ENCODE measurements around the gene ZNF487.
"Not testable (repeated sequence)": the region's sequence is repeated elsewhere in the genome, so short reads cannot be mapped to it uniquely, and the experiment has no call there.

Gene ZNF487

DNA sequence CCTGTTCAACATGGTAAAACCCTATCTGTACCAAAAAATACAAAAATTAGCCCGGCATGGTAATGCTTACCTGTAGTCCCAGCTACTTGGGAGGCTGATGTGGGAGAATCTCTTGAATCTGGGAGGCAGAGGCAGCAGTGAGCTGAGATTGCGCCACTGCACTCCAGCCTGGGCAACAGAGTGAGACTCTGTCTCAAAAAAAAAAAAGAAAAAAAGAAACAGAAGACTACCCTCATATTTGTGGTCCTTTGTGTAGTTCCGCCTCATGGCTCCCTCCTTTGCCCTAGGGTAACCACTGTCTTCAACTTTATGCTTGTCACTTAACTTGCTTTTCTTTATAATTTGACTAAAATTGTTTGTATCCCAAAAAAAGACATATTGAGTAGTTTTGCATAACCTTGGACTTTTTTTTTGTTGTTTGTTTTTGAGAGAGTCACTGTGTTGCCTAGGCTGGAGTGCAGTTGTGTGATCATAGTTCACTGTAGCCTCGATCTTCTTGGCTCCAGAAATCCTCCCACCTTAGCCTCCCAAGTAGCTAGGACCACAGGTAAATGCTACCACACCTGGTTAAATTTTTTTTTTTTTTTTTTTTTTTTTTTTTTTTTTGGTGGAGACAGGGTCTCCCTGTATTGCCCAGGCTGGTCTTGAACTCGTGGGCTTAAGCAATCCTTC, 3.7 kb downstream of the ZNF487 start:
- DNase-seq = no peak

DNA sequence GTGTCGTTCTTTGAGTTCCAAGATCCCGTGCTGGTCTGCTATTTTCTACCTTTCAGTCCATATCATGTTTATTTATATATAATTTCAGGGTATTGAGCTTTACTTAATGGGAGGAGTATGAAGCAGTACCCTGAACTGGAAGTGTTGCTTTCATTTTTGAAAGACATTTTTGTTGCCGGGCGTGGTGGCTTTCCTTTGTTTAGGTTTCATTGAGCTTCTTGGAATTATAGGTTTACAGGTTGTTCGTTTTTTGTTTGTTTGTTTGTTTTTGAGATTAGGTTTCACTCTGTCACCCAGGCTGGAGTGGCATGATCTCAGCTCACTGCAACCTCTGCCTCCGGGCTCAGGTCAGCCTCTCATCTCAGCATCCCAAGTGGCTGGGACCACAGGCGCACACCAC, 7.4 kb downstream of the ZNF487 start:
- DNase-seq = no peak

DNA sequence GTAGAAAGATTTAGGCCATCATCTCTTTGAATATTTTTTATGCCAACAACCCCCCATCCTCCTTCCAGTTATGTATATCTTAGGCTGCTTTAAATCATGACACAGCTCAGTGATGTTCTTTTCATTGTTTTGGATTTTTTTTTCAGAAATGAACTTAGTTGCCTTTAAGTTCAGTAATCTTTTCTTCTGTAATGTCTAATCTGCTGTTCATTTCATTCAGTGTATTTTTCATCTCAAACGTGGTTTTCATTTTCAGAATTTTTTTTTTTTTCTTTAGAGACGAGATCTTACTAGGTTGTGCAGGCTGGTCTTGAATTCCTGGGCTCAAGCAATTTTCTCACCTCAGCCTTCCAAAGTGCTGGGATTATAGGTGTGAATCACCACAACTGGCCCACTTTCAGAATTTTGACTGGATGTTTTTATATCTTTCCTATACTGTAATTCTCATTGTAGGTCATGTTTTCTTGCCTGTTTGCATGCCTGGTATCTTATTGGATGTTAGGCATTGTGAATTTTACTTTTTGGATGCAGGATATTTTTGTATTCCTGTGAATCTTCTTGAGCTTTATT, 8.1 kb downstream of the ZNF487 start:
- no peak for DNase-seq

DNA sequence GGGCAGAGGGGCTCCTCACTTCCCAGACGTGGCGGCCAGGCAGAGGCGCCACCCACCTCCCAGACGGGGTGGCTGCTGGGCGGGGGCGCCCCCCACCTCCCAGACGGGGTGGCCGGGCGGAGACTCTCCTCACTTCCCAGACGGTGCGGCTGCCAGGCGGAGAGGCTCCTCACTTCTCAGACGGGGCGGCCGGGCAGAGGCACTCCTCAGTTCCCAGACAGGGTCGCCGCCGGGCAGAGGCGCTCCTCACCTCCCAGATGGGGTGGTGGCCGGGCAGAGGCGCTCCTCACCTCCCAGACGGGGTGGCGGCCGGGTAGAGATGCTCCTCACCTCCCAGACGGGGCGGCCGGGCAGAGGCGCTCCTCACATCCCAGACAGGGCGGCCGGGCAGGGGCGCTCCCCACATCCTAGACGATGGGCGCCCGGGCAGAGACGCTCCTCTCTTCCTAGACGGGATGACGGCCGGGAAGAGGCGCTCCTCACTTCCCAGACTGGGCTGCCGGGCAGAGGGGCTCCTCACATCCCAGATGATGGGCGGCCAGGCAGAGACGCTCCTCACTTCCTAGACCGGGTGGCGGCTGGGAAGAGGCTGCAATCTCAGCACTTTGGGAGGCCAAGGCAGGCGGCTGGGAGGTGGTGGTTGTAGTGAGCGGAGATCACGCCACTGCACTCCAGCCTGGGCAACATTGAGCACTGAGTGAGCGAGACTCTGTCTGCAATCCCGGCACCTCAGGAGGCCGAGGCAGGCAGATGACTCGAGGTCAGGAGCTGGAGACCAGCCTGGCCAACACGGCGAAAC, 9.5 kb downstream of the ZNF487 start:
- DNase-seq = not testable (repeated sequence)

DNA sequence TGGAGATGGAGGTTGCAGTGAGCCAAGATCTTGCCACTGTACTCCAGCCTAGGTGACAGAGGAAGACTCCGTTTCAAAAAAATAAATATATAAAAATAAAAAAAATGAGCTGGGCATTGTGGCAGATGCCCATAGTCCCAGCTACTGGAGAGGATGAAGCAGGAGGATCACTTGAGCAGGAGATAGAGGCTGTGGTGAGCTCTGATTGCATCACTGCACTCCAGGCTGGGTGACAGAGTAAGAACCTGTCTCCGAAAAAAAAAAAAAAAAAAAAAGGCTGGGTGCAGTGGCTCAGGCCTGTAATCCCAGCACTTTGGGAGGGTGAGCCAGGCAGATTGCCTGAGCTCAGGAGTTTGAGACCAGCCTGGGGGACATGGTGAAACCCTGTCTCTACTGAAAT, 11.8 kb downstream of the ZNF487 start:
- no peak for DNase-seq

DNA sequence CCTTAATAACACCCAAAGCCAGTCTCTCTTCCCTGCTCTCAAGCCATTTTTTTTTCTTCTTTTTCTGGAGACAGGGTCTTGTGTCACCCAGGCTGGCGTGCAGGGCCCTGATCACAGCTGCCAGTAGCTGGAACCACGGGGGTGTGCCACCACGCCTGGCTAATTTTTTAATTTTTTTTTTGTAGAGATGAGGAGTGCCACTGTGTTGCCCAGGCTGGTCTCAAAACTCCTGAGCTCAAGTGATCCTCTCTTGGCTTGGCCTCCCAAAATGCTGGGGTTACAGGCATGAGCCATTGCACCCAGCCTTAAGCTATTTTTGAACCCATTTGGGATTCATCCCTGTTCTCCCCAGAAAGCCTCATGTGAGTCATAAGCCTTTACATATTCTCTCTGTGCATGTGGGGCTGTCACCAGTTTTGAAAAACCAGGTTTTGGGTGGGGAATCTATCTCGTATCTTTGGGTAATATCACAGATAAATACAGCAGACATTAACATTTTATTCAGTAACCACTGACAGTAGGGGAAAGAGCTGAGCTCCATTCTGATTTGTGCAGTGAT, 15.5 kb downstream of the ZNF487 start:
- DNase-seq = no peak

DNA sequence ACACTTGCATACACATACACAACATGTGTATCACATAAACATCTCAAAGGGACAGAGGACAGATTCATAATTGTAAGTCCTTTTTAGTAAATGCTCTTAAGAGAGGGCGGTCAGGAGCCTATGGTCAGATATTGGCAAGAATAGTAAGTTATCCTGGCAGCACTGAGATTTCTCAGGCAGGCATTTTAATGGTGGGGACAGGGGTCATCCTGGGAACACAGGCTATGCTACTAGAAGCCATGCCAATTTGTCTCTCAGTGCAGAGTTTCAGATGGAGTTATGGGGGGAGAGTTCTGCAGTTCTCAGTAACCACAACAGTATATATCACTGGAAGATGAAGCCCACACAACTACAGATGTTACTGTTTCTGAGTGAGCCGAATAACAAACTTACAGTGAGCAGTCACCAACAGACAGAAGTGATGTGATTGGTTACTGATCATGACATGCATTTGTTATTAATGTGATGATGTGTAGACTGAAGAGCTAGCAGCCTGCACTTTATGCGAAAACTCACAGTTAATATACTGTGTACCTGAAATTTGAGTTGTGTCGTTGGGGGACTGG, 16.4 kb downstream of the ZNF487 start:
- no peak for DNase-seq

DNA sequence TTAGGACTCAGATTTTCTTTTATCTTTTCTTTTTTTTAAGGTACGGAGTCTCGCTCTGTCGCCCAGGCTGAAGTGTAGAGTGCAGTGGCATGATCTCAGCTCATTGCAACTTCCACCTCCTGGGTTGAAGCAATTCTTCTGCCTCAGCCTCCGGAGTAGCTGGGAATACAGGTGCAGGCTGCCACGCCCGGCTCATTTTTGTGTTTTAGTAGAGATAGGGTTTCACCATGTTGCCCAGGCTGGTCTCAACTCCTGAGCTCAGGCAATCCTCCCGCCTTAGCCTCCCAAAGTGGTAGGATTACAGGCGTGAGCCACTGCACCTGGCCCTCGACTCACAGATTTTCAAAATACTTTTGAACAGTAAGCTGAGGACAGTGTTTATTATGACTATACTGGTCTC, 17.1 kb downstream of the ZNF487 start:
- DNase-seq = not testable (repeated sequence)

DNA sequence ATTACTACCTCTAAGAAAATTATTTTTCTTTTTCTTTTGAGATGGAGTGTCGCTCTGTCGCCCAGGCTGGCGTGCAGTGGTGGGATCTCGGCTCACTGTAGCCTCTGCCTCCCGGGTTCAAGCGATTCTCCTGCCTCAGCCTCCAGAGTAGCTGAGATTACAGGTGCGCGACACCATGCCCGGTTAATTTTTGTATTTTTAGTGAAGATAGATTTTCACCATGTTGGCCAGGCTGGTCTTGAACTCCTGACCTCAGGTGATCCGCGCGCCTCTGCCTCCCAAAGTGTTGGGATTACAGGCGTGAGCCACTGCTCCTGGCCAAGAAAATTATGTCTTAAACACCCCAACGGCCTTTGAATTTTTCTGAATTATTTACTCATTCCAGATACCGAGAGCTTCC, 19.6 kb downstream of the ZNF487 start:
- not testable (repeated sequence) for DNase-seq

DNA sequence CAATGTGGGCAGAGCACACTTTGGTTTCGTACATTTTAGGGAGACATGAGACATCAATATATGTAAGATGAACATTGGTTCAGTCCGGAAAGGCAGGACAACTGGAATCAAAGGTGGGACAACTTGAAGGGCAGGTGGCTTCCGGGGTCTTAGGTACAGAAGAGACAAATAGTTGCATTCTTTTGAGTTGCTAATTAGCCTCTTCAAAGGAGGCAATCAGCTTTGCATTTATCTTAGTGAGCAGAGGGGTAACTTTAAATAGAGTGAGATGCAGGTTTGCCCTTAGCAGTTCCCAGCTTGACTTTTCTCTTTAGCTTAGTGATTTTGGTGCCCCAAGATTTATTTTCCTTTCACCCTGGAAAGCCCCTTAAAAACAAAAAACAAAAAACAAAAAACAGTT, 21.3 kb downstream of the ZNF487 start:
- DNase-seq = no peak

DNA sequence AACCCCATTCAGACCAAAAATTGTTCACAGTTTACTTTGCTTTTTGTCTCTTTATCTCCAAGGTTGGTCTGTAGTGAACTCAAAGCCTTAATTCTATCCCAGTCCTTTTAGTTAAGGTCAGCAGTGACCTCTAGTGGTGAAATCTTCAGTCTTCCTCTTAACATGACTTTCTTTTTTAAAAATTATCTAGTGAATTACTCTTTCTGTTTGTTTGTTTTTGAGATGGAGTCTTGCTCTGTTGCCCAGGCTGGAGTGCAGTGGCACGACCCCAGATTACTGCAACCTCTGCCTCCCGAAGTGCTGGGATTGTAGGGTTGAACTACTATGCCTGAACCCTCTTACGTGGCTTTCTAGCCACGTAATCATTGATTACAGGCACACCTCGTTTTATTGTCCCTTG, 25.0 kb downstream of the ZNF487 start:
- DNase-seq = peak in 5 of 6 experiments; percentile 1 to 82 (median 40)

DNA sequence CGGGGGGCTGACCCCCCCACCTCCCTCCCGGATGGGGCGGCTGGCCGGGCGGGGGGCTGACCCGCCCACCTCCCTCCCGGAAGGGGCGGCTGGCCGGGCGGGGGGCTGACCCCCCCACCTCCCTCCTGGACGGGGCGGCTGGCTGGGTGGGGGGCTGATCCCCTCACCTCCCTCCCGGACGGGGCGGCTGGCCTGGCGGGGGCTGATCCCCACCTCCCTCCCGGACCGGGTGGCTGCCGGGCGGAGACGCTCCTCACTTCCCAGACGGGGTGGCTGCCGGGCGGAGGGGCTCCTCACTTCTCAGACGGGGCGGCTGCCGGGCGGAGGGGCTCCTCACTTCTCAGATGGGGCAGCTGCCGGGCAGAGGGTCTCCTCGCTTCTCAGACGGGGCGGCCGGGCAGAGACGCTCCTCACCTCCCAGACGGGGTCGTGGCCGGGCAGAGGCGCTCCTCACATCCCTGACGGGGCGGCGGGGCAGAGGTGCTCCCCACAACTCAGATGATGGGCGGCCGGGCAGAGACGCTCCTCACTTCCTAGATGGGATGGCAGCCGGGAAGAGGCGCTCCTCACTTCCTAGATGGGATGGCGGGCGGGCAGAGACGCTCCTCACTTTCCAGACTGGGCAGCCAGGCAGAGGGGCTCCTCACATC, 28.3 kb downstream of the ZNF487 start:
- not testable (repeated sequence) for DNase-seq

DNA sequence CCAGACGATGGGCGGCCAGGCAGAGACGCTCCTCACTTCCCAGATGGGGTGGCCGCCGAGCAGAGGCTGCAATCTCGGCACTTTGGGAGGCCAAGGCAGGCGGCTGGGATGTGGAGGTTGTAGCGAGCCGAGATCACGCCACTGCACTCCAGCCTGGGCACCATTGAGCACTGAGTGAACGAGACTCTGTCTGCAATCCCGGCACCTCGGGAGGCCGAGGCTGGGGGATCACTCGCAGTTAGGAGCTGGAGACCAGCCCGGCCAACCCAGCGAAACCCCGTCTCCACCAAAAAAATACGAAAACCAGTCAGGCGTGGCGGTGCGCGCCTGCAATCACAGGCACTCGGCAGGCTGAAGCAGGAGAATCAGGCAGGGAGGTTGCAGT, 28.8 kb downstream of the ZNF487 start:
- DNase-seq = not testable (repeated sequence)

DNA sequence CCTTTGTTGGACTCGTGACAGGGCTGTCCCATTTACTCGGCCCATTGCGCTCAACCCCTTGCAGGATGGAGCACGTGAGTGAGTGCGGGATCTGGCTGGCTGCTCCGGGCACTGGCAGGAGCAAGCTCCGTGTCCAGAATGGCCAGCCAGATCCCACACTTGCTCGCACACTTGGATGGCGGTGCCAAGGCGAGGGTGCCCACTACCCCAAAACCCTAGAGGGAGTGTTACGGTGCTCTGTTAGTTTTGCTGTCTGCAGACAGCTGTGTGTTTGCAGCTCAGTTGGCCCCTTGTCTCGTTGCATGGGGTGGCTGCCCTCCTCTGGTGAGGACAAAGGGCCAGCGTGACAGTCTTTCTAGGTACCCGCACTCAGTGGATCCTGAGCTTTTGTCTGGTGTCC, 34.2 kb downstream of the ZNF487 start:
- DNase-seq = no peak

DNA sequence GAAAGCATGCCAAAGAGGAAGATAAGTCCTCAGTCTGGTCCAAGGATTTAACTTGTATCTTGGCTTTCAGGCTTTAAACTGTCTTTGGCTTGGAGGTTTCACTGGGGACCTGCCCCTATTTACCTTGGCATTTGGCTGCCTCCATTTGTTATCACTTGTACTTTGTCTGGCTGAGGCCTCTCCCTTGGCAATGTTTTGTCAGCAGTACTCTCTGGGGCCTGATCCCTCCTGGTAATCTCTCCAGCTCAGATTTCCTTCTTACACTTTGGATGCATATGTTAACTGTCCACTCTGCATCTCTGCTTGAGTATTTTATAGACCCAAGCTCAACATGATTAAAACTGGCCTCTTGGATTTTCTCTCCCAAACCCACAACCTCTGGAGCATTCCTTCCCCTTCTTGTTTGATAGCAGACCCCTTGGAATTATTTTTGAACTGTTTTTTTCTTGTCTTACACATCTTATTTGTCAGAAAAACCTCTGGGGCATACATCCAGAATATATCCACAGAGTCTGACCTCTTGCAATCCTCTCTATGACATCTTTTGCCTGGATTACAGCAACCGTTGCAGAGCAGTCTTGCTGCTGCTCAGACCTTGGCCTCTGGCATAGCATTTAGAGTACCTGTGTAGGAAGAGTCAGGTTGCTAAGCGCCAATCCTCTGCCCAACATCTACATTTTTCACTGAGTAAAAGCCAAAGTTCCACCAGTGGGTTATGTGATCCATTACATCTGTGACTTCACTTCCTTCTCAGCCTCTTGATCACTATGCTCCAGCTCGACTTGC, 35.2 kb downstream of the ZNF487 start:
- DNase-seq = no peak

DNA sequence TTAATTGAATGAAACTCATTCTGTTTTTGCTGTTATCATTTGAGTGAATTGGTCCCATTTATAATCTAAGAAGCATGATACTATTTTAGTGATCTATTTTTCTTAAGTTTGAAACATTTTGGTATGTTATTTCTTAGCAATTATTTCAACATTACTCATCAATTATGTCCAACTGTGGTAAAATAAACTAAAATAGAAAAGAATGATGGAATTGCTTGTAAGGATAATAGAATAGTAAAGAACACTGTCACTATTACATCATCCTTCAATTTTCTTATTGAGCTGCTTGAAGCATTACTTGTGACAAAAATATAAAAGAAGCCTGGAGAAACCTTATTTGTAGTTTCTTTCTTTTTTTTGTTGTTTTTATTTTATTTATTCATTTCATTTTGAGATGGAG, 42.4 kb downstream of the ZNF487 start:
- no peak for DNase-seq

DNA sequence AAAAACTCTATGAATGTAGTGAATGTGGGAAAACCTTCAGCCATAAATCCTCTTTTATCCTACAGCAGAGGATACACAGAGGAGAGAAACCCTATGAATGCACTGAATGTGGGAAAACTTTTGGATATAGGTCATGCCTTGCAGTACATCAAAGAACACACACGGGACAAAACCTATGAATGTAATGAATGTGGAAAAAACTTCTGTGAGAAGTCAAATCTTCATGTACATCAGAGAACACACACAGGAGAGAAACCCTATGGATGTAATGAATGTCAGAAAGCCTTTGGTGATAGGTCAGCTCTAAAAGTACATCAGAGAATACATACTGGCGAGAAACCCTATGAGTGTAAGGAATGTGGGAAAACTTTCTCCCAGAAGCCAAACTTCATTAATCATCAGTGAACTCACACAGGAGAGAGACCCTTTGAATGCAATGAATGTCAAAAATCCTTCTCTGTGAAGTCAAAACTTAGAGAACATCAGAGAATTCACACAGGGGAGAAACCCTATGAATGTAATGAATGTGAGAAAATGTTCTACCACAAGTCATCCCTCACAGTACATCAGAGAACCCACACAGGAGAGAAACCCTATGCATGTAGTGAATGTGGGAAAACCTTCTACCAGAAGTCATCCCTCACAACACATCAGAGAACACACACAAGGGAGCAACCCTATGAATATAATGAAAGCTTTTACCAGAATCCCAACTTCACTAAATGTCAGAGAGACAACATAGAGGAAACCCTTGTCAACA, 45.6 kb downstream of the ZNF487 start:
- no peak for DNase-seq

DNA sequence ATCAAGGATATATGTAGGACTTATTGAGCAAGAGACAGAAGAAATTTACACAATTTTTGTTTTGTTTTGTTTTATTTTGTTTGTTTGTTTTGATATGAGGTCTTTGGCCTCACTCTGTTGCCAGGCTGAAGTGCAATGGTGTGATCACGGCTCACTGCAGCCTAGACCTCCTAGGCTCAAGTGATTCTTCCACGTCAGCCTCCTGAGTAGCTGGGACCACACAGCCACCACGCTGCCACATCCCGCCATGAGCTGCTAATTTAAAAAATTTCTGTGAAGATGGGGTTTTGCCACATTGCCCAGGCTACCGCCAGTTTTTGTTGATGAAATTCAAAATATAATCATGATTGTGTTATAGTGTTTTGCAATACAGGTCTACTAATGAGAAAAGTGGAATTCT, 54.9 kb downstream of the ZNF487 start:
- no peak for DNase-seq

DNA sequence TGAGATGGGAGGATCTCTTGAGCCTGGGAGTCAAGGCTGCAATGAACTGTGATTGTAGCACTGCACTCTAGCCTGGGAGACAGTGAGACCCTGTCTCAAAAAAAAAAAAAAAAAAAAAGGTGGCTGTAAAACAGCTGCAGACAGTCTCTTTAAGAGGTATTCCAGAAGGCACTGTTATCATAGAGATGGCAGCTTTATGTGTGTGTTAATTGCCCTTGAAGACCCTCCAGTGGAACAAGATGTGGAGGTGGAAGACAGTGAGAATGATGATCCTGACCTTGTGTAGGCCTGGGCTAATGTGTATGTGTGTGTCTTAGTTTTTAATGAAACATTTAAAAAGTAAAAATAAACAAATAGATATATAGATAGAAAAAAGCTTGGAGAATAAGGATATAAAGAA, 66.0 kb downstream of the ZNF487 start:
- no peak for DNase-seq

DNA sequence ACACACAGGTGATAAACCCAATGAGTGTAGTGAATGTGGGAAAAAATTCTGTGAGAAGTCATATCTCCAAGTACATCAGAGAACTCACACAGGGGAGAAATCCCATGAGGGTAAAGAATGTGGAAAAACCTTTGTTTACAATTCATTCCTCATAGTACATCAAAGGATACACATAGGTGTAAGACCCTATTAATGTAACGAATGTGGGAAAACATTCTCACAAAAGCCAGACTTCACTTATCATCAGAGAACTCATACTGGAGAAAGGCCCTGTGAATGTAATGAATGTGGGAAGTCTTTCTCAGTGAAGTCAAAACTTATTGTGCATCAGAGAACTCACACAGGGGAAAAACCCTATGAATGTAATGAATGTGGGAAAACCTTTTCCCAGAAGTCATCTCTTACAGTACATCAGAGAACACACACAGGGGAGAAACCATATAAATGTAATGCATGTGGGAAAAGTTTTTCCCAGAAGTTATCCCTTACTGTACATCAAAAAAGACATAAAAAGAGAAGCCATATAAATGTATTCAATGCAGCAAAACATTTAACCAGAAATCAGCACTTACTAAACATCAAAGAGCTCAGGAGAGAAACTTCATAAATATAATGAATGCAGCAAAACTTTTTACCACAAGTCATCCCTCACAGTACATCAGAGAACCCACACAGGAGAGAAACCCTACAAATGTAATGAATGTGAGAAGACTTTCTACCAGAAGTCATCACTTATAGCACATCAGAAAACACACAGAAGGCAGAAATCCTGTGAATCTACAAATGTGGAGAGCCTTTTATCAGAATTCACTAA, 87.7 kb downstream of the ZNF487 start:
- no peak for DNase-seq
